Activated naive CD8-positive, alpha-beta T cell treated with anti-CD3 and anti-CD28 coated beads, Interleukin-2, amount 50 U/mL, for 24 hours (primary cell): ENCODE data around the gene CLIP1.
A peak's percentile ranks its signal among the peaks of the same experiment; 100 is the strongest.
"Not testable (repeated sequence)": the region's sequence is repeated elsewhere in the genome, so short reads cannot be mapped to it uniquely, and the experiment has no call there.

ENCODE experiments used
- ATAC-seq: fragments of 150-1000 bp; cut with Tn5 transposase; one replicate; pipeline ENCODE4 v1.10.0; 2021
- DNase-seq: peaks from one replicate; pipeline ENCODE4 v3.0.0; 2021
- H3K27ac Mint-ChIP-seq: one replicate; pipeline ENCODE4 v1.8.0; 2021; ENCODE audit warnings: mild to moderate bottlenecking, mixed read lengths
- H3K27me3 Mint-ChIP-seq: one replicate; pipeline ENCODE4 v1.8.0; 2021; ENCODE audit warnings: mixed read lengths
- H3K36me3 Mint-ChIP-seq: one replicate; pipeline ENCODE4 v1.8.0; 2021; ENCODE audit warnings: low read depth, mixed read lengths
- H3K4me1 Mint-ChIP-seq: one replicate; pipeline ENCODE4 v1.8.0; 2021; ENCODE audit warnings: mixed read lengths
- H3K4me3 Mint-ChIP-seq: one replicate; pipeline ENCODE4 v1.8.0; 2021; ENCODE audit warnings: mild to moderate bottlenecking, moderate library complexity, mixed read lengths
- H3K9me3 Mint-ChIP-seq: one replicate; pipeline ENCODE4 v1.8.0; 2021; ENCODE audit warnings: mixed read lengths

CLIP1 gene

DNA sequence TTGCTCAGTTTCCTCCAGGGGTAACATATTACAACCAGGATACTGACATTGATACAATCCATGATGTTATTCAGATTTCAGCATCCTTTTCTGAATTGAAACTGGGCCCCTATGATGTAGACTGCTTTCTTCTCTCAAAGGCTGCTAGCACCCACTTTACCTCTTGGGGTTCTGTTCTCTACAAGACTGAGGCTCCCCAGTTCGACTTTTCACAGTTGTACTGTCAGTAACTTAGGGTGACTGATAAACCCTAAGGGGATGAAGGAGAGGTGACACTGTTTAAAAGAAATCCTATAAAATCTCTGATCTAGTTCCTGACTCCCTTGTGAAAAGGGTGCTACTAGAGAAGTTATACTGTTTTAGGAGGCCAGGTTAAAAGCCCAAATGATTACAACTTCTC, 157.0 kb downstream of the CLIP1 start:
- Mint-ChIP-seq H3K4me1 (peaks cover 28% of the 10 kb centered on the region), H3K4me3 (peak overlapping the region; percentile 96), H3K27me3 (peaks cover 3% of the 10 kb centered on the region), H3K27ac (peak overlapping the region; percentile 99), H3K36me3 (peaks cover 22% of the 10 kb centered on the region), H3K9me3 (no peaks in the 10 kb centered on the region)
- no peak for ATAC-seq
- DNase-seq, result no peak

DNA sequence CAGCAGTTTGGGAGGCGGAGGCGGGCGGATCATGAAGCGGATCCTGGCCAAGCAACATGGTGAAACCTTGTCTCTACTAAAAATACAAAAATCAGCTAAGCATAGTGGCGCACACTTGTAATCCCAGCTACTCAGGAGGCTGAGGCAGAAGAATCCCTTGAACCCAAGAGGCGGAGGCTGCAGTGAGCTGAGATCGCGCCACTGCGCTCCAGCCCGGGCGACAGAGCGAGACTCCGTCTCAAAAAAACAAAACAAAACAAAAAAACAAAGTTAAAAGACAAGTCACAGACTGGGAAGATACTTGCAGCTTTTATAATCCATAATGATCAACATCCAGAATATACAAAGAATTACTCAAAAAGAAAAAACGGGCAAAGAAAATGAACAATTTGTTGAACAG, 161.7 kb downstream of the CLIP1 start:
- not testable (repeated sequence) for ATAC-seq, H3K27ac Mint-ChIP-seq, H3K27me3 Mint-ChIP-seq, H3K4me3 Mint-ChIP-seq, DNase-seq, H3K9me3 Mint-ChIP-seq
- Mint-ChIP-seq H3K36me3 (peaks cover 40% of the 10 kb centered on the region), H3K4me1 (peaks cover 15% of the 10 kb centered on the region)

DNA sequence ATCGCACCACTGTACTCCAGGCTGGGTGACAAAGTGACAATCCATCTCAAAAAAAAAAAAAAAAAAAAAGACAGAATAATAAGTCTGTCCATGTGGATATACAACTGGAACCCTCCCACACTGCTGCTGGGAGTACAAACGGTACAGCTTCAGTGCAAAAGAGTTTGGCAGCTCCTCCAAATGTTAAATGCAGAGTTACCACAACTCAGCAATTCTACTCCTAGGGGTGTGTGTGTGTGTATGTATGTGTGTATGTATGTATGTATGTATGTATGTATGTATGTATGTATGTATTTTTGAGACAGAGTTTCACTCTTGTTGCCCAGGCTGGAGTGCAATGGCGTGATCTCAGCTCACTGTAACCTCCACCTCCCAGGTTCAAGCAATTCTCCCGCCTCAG, 163.5 kb downstream of the CLIP1 start:
- H3K4me3 Mint-ChIP-seq, result not testable (repeated sequence)

DNA sequence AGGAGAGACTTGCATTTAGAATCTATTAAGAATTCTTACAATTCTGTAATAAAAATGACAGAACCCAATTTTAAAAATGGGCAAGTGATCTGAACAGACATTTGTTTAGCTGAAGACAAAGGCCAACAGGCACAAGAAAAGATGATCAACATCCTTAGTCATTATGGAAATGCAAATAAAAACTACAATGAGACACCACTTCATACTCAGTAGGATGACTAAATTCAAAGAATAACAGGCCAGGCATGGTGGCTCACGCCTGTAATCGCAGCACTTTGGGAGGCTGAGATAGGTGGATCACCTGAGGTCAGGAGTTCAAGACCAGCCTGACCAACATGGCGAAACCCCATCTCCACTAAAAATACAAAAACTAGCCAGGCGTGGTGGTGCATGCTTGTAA, 164.0 kb downstream of the CLIP1 start:
- not testable (repeated sequence) for H3K4me1 Mint-ChIP-seq, H3K4me3 Mint-ChIP-seq, H3K27ac Mint-ChIP-seq, ATAC-seq, H3K9me3 Mint-ChIP-seq, DNase-seq, H3K27me3 Mint-ChIP-seq
- peaks cover 37% of the 10 kb centered on the region for H3K36me3 Mint-ChIP-seq

More for the DNA sequence above, 163.5 kb downstream of the CLIP1 start:
- H3K27ac Mint-ChIP-seq, H3K4me1 Mint-ChIP-seq, ATAC-seq, H3K9me3 Mint-ChIP-seq, H3K27me3 Mint-ChIP-seq, DNase-seq: not testable (repeated sequence)
- H3K36me3 Mint-ChIP-seq, result peaks cover 40% of the 10 kb centered on the region

DNA sequence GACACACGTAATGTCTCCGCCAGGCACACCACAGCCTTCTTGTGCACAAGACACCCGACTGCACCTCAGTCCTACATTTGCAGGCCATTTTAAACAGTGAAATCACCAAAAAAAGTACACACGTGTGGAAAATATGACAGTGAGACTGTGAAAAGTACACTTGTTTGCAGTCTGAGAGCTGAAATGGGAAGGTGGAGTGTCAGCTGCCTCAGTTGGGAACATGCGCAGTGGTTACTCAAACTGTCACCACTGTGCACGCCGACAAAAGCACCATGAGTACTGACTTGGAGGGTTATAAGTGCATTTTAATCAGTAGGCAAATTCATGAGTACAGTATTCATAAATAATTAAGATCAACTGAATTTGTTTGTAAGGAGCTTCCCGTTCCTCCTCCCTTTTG, 171.9 kb downstream of the CLIP1 start:
- Mint-ChIP-seq H3K27ac (no peak overlapping the region), H3K4me3 (no peak overlapping the region), H3K36me3 (peaks cover 22% of the 10 kb centered on the region), H3K9me3 (no peaks in the 10 kb centered on the region), H3K27me3 (no peaks in the 10 kb centered on the region), H3K4me1 (peaks cover 2% of the 10 kb centered on the region)
- no peak for ATAC-seq
- no peak for DNase-seq

DNA sequence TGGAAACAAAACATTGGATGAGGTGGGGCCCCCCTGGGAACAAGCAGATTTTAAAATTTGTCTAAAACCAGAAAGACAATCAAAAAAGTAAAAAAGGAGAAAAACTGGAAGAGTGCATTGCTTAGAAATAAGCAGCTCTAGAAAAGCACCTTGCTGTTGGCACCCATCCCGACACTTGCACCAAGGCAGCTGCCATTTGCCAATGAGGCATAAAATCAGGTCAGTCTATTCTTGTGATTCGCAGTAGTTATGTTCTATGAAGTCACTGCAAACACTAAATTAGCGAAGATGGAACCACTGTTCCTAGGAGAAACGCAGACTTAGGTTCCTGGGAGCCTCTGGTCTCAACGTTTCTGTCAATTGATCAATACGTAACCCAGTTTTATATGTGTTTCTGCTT, 172.4 kb downstream of the CLIP1 start:
- no peak overlapping the region for H3K27ac Mint-ChIP-seq
- H3K4me1 Mint-ChIP-seq, result peaks cover 5% of the 10 kb centered on the region
- no peaks in the 10 kb centered on the region for H3K9me3 Mint-ChIP-seq
- H3K4me3 Mint-ChIP-seq, result no peak overlapping the region
- H3K27me3 Mint-ChIP-seq, result no peaks in the 10 kb centered on the region
- peaks cover 22% of the 10 kb centered on the region for H3K36me3 Mint-ChIP-seq
- ATAC-seq (no peak), DNase-seq (no peak)

DNA sequence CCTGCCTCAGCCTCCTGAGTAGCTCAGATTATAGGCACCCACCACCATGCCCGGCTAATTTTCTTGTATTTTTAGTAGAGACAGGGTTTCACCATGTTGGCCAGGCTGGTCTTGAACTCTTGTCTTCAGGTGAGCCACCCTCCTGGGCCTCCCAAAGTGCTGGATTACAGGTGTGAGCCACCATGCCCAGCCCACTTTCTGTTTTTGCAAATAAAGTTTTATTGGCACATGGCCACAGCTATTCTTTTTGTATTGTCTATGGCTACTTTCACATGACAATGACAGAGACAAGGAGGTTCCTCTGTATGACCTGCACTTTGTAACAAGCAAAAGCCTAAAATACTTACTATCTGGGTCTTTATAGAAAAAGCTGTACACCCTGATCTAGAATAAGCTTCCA, 176.9 kb downstream of the CLIP1 start:
- Mint-ChIP-seq H3K36me3 (peaks cover 30% of the 10 kb centered on the region), H3K27me3 (no peaks in the 10 kb centered on the region), H3K4me3 (no peak overlapping the region), H3K27ac (peak overlapping the region; percentile 34), H3K9me3 (no peaks in the 10 kb centered on the region), H3K4me1 (peaks cover 22% of the 10 kb centered on the region)
- DNase-seq, result no peak
- ATAC-seq, result no peak

DNA sequence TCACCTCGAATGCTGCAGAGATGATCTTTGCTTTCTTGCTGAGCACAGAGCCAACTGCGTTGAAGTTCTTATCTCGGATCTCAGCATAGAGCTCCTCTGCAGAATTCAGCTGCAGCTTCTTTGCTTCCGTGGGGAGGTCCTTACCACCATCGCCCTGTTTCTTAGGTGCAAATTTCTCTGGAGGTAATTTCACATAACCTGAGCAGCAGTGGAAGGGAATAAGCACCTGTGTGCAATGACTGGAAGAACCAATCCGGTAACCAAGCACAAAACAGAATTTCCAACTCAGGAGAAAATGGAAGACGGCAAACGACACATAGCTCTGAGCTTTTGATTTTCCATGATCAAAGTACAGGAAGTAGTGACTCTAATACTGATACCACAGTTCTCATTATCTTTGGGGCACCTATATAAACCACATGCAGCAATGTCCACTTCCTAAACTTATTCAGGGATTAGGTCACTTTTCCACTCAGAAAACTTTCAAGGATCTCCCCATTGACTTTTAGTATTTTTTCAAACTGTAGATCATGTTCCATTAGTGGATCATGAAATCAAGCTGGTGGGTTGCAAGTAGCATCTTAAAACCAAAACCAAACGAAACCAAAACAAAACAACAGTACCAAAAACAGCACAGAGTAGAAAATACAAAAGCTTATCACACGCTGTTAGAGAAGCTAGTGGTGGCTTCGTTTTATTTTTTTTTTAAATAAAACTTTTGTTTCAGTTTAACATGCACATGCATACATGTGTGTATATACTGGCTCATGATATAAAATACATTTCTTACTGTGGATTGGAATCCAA, 177.7 kb downstream of the CLIP1 start:
- Mint-ChIP-seq H3K27ac (peak overlapping the region; percentile 82), H3K4me1 (peaks cover 22% of the 10 kb centered on the region), H3K9me3 (no peaks in the 10 kb centered on the region), H3K27me3 (no peaks in the 10 kb centered on the region), H3K4me3 (peak overlapping the region; percentile 72), H3K36me3 (peaks cover 30% of the 10 kb centered on the region)
- peak; percentile 61 for ATAC-seq
- no peak for DNase-seq

DNA sequence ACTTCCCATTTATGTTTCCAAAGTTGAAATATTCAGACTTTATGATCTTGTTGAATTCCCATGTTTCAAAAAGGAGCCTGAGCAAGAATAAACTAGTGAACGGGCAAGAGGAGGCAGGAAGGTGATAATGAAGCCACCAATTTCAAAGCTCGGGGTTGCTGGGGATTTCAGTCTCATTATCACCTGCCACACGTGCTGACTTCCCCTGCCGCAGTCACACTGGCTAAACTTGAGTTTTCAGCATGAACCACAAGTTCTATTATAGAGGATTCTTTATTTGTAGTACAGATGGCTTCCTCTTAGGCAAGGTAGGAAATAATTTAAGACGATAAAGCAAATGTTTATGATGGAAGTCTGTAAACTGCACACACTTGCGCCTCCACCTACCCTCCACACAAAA, 178.5 kb downstream of the CLIP1 start:
- Mint-ChIP-seq H3K4me3 (peak overlapping the region; percentile 72), H3K9me3 (no peaks in the 10 kb centered on the region), H3K27me3 (no peaks in the 10 kb centered on the region), H3K36me3 (peaks cover 24% of the 10 kb centered on the region), H3K27ac (peak overlapping the region; percentile 82), H3K4me1 (peaks cover 22% of the 10 kb centered on the region)
- DNase-seq (no peak), ATAC-seq (no peak)

DNA sequence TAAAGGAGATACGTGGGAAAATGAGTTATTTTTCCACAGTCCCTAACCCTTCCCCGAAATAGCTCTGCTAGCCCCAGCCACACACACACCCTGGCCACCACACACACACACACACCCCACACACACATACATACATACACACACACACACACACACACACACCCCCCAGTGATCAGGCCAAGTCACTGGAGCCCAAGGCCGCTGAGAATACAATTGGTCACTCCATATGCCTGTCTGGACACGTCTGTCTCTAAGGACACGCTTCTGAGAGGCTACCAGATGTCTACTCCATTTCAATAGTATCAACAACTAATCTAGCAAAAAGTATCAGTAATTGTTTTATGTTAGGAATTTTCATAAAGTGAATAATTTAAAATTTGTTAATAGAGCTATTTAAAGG, 183.6 kb downstream of the CLIP1 start:
- no peaks in the 10 kb centered on the region for H3K27me3 Mint-ChIP-seq
- peaks cover 5% of the 10 kb centered on the region for H3K4me1 Mint-ChIP-seq
- ATAC-seq (no peak), DNase-seq (no peak)
- H3K4me3 Mint-ChIP-seq, result no peak overlapping the region
- H3K36me3 Mint-ChIP-seq, result peaks cover 19% of the 10 kb centered on the region
- H3K27ac Mint-ChIP-seq, result no peak overlapping the region
- no peaks in the 10 kb centered on the region for H3K9me3 Mint-ChIP-seq

DNA sequence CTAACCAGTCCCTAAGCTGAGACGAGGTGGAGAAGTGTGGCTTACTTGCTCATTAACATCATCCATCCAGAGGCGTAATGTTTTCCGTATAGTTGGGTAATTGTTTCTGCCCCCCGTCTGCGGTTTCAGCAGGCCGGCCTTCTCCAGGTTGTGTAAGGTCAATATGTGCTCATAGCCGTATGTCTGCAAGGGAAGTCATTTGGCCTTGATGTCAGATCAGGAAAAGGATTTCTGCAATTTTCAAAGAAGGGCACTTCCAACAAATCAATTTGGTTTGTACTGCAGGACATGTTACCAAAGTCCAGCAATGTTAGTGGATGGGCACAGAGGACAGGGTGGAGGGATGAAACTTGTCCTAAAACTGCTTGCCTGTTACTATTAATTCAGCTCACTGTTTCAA, 186.7 kb downstream of the CLIP1 start:
- Mint-ChIP-seq H3K36me3 (peaks cover 27% of the 10 kb centered on the region), H3K4me3 (no peak overlapping the region), H3K27me3 (no peaks in the 10 kb centered on the region), H3K9me3 (no peaks in the 10 kb centered on the region), H3K4me1 (no peaks in the 10 kb centered on the region), H3K27ac (no peak overlapping the region)
- ATAC-seq (no peak), DNase-seq (no peak)

DNA sequence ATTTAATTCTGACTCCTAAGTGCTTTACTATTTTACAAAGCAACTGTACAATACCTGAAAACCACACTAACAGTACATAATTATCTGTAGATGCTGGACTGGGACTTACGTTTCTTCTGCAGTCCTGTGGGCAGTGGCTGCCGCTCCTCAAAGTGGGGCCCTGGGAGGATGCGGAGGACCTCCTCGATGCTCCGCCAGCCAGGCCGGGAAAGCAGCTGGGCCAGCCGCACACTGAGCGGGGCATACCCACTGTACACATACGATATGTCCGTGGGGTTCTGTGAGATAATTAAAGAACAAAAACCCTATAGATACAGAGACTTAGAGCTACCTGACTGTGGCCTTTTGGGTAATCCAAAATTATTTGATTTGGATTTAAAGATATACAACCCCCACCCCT, 189.8 kb downstream of the CLIP1 start:
- Mint-ChIP-seq H3K4me3 (no peak overlapping the region), H3K9me3 (no peaks in the 10 kb centered on the region), H3K36me3 (peaks cover 21% of the 10 kb centered on the region), H3K4me1 (peaks cover 4% of the 10 kb centered on the region), H3K27ac (no peak overlapping the region), H3K27me3 (no peaks in the 10 kb centered on the region)
- ATAC-seq, result no peak
- DNase-seq, result no peak

DNA sequence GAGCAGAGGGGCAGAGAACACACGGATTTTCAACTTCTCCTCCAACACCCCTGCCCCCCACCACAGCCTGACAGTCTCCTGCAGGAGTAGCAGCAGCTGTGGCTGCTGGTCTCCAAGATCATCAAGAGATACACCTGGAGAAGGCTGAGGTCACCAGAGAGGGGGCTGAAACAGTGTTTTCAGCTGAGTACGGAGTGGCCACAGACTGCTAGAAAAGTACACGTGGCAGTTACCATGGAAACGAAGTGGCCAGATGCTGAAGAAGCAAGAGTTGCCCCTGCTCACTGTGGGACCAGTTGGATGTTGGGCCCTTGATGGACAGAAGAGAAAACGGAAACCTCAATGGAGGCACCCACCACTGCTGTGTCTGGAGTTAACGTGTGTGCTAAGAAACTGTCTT, 191.7 kb downstream of the CLIP1 start:
- DNase-seq, result no peak
- Mint-ChIP-seq H3K4me1 (peaks cover 19% of the 10 kb centered on the region), H3K9me3 (no peaks in the 10 kb centered on the region), H3K36me3 (peaks cover 21% of the 10 kb centered on the region), H3K27ac (no peak overlapping the region), H3K27me3 (no peaks in the 10 kb centered on the region), H3K4me3 (no peak overlapping the region)
- no peak for ATAC-seq

DNA sequence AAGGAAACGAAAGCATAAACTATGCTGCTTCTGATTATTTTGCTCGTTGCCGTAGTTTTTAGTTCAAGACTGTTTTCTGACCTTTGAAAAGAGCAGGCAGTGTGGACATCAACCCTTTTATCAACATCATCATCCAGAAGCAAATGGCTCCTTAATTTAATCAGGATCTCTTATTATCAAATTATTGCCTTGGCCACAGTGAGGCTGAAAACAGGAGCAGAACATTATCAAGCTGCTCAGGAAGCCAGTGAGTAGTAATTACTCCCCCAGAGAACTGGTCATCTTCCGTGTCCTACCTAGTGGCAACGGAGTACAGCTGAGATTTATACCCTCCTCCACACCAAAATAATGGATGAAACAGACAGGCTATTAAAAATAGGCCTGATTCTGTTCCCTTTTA, 194.4 kb downstream of the CLIP1 start:
- no peak overlapping the region for H3K27ac Mint-ChIP-seq
- no peaks in the 10 kb centered on the region for H3K9me3 Mint-ChIP-seq
- peak overlapping the region; percentile 87 for H3K4me3 Mint-ChIP-seq
- ATAC-seq (no peak), DNase-seq (no peak)
- H3K27me3 Mint-ChIP-seq, result no peaks in the 10 kb centered on the region
- peaks cover 35% of the 10 kb centered on the region for H3K4me1 Mint-ChIP-seq
- peaks cover 30% of the 10 kb centered on the region for H3K36me3 Mint-ChIP-seq

DNA sequence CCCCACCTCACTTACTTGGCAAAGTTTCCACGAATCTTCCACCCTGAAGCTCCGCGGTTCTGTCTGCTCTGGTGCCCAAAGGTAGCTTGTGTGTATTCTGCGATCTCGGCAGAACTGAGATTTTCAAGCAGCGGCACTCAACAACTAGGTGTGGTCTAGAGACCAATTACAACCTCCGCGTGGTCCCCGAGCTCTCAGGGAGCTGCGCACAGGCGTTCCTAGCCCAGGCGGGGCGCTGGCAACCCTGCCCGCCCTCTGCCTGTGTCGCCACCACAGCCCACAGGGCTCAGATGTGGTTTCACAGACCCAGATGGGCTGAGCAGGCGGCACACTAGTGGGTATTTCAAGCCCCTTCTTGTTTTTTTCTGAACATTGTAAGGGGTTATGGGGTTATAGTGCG, 195.1 kb downstream of the CLIP1 start:
- H3K4me1 Mint-ChIP-seq, result peaks cover 40% of the 10 kb centered on the region
- ATAC-seq (no peak), DNase-seq (peak; percentile 44)
- peak overlapping the region; percentile 87 for H3K4me3 Mint-ChIP-seq
- no peaks in the 10 kb centered on the region for H3K9me3 Mint-ChIP-seq
- H3K27me3 Mint-ChIP-seq, result no peaks in the 10 kb centered on the region
- peak overlapping the region; percentile 48 for H3K27ac Mint-ChIP-seq
- H3K36me3 Mint-ChIP-seq, result peaks cover 32% of the 10 kb centered on the region
